Mesodermal cell (in vitro differentiated cells): ENCODE measurements around the gene ZNF614.
A peak's percentile ranks its signal among the peaks of the same experiment; 100 is the strongest.
"Not testable (repeated sequence)": the region's sequence is repeated elsewhere in the genome, so short reads cannot be mapped to it uniquely, and the experiment has no call there.

Source experiments
- H3K27ac ChIP-seq: 2 replicates; pipeline ENCODE4 v1.7.0; 2013; ENCODE audit warnings: mild to moderate bottlenecking, low read depth, low read length, moderate library complexity; ENCODE audit not compliant: severe bottlenecking
- H3K36me3 ChIP-seq: 2 replicates; pipeline ENCODE4 v1.7.1; 2013; ENCODE audit warnings: mild to moderate bottlenecking, low read length, moderate library complexity; ENCODE audit not compliant: control insufficient read depth, insufficient read depth
- H3K4me1 ChIP-seq: one replicate; pipeline ENCODE4 v1.7.1; 2013; ENCODE audit warnings: mild to moderate bottlenecking, low read length; ENCODE audit not compliant: insufficient read depth, control insufficient read depth, poor library complexity, severe bottlenecking
- H3K4me3 ChIP-seq: 2 replicates; pipeline ENCODE4 v1.7.0; 2013; ENCODE audit warnings: low read length, control low read depth, mild to moderate bottlenecking; ENCODE audit not compliant: insufficient read depth, poor library complexity, severe bottlenecking; ENCODE audit errors: extremely low read depth
- H3K9me3 ChIP-seq: 2 replicates; pipeline ENCODE4 v1.7.1; 2013; ENCODE audit warnings: mild to moderate bottlenecking, low read length, moderate library complexity; ENCODE audit not compliant: control insufficient read depth
- WGBS, 2 experiments: methylation state at CpG; one replicate each; pipeline ENCODE4 v1.1.5; 2013; ENCODE audit warnings: missing lambda C conversion rate in 2 of 2; ENCODE audit not compliant: insufficient coverage in 2 of 2; 5-methylcytosine and 5-hydroxymethylcytosine counted together

Gene ZNF614

GRCh38 chr19:51986309-51987291, 41.6 kb downstream of the ZNF614 start, which contains the start of gene ZNF350:
Gene ZNF350, minus strand, starts transcription at chr19:51986840. Its CDS starts 12,480 bp downstream, at chr19:51974360.
- WGBS, 2 experiments: 10 to 21% methylated on average over 28 to 29 of the region's 33 CpGs
- Histone ChIP-seq H3K4me3 (peak within 1 kb of the TSS; percentile 92), H3K27ac (peak within 1 kb of the TSS; percentile 33)

DNA sequence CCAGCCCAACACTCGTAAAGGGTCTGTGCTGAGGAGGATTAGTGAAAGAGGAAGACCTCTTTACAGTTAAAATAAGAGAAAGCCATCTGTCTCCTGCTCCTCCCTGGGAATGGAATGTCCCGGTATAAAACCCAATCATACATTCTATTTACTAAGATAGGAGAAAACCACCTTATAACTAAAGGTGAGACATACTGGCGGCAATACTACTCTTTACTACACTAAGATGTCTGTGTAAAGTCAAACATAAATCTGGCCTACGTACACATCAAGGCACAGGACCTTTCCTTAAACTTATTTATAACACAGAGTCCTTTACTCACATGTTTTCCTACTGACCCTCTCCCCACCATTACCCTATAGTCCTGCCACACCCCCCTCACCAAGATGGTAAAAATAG, 44.8 kb downstream of the ZNF614 start:
- Histone ChIP-seq H3K27ac (no peak overlapping the region), H3K4me3 (no peak overlapping the region), H3K4me1 (no peaks in the 10 kb centered on the region), H3K9me3 (peaks cover 58% of the 10 kb centered on the region), H3K36me3 (peaks cover 3% of the 10 kb centered on the region)
- WGBS, 2 experiments: no CpG with 5 or more reads among the region's 4 CpGs

More at GRCh38 chr19:51986309-51987291, 41.6 kb downstream of the ZNF614 start, which contains the start of gene ZNF350:
- Histone ChIP-seq H3K9me3 (peaks cover 52% of the 10 kb centered on the region), H3K4me1 (no peaks in the 10 kb centered on the region), H3K36me3 (no peaks in the 10 kb centered on the region)

- not testable (repeated sequence) for H3K27ac ChIP-seq, H3K4me3 ChIP-seq, H3K36me3 ChIP-seq, H3K4me1 ChIP-seq
- peaks cover 61% of the 10 kb centered on the region for H3K9me3 ChIP-seq
- WGBS, 2 experiments: 93 to 100% methylated on average over 1 to 5 of the region's 6 CpGs
These were observed 47.3 kb downstream of the ZNF614 start for GRCh38 chr19:51980926-51981325.

DNA sequence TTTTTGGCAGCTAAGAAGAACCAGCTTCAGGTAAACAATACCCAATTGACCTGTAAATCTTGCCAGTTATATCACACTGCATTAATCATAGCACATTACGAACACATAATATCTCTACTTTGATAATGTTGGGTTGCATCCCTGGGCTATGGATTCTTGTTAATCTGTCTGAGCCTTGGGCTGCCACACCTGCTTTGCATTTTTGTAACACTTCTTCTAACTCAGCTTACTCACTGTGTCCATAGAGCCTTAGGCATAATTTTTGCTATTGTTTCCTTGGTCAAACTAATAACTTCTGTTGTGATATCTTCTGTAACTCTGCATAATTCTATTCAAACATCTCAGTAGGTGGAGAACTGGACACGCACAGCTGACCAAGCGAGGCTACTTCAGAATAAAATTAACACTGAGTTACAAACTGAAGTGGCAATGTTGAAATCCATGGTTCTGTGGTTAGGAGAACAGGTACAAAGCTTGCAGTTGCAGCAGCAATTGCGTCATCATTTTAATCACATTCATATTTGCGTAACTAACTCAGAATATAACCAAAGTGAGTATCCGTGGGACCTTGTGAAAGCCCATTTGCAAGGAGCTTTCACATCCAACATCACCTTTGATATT, 48.0 kb downstream of the ZNF614 start:
- 89 to 100% methylated on average over 1 to 3 of the region's 6 CpGs for WGBS, 2 experiments
- Histone ChIP-seq H3K4me3 (no peak overlapping the region), H3K36me3 (peaks cover 3% of the 10 kb centered on the region), H3K27ac (no peak overlapping the region), H3K4me1 (no peaks in the 10 kb centered on the region), H3K9me3 (peaks cover 62% of the 10 kb centered on the region)

GRCh38 chr19:51978882-51979281, 49.3 kb downstream of the ZNF614 start:
- WGBS, 2 experiments: 79 to 90% methylated on average over 3 to 4 of the region's 4 CpGs
- H3K9me3 ChIP-seq: peaks cover 64% of the 10 kb centered on the region
- no peak overlapping the region for H3K27ac ChIP-seq
- no peaks in the 10 kb centered on the region for H3K4me1 ChIP-seq
- H3K4me3 ChIP-seq: no peak overlapping the region
- H3K36me3 ChIP-seq: peaks cover 13% of the 10 kb centered on the region

DNA sequence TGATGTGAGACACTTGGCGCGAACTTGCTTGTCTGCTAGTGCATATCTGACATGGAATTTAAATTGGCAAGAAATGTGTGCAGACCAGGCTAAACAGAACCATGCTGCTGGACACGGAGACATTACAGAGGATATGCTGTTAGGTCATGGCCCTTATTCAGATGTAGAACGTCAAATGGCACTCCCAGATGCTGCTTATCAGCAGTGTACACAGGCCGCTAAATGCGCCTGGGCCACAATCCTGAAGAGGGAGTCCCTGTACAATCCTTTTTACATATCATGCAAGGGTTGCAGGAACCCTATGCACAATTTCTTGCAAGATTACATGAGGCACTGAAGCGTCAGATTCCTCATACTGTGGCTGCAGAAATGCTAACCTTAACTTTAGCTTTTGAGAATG, 50.8 kb downstream of the ZNF614 start:
- Histone ChIP-seq H3K27ac (no peak overlapping the region), H3K36me3 (peaks cover 29% of the 10 kb centered on the region), H3K4me3 (no peak overlapping the region), H3K4me1 (no peaks in the 10 kb centered on the region), H3K9me3 (peaks cover 71% of the 10 kb centered on the region)
- 87 to 94% methylated on average over 7 of the region's 7 CpGs for WGBS, 2 experiments

- peaks cover 74% of the 10 kb centered on the region for H3K9me3 ChIP-seq
- H3K4me3 ChIP-seq: no peak overlapping the region
- peaks cover 34% of the 10 kb centered on the region for H3K36me3 ChIP-seq
- H3K27ac ChIP-seq: no peak overlapping the region
- WGBS, 2 experiments: 100% methylated on average over 1 of the region's 3 CpGs
- H3K4me1 ChIP-seq: no peaks in the 10 kb centered on the region
These were observed 51.3 kb downstream of the ZNF614 start for GRCh38 chr19:51976852-51977251.

GRCh38 chr19:51975787-51976186, 52.4 kb downstream of the ZNF614 start:
- H3K4me3 ChIP-seq, H3K4me1 ChIP-seq, H3K27ac ChIP-seq: not testable (repeated sequence)
- Histone ChIP-seq H3K36me3 (peaks cover 41% of the 10 kb centered on the region), H3K9me3 (peaks cover 77% of the 10 kb centered on the region)
- WGBS, 2 experiments: 92 to 93% methylated on average over 10 to 15 of the region's 17 CpGs

- H3K9me3 ChIP-seq: peaks cover 65% of the 10 kb centered on the region
- no peaks in the 10 kb centered on the region for H3K4me1 ChIP-seq
- WGBS, 2 experiments: 100% methylated on average over 2 of the region's 4 CpGs; no CpG with 5 or more reads in 1 of the 2 experiments
- no peak overlapping the region for H3K4me3 ChIP-seq
- H3K27ac ChIP-seq: no peak overlapping the region
- H3K36me3 ChIP-seq: peaks cover 77% of the 10 kb centered on the region
These were observed 56.6 kb downstream of the ZNF614 start for GRCh38 chr19:51971624-51972023.

DNA sequence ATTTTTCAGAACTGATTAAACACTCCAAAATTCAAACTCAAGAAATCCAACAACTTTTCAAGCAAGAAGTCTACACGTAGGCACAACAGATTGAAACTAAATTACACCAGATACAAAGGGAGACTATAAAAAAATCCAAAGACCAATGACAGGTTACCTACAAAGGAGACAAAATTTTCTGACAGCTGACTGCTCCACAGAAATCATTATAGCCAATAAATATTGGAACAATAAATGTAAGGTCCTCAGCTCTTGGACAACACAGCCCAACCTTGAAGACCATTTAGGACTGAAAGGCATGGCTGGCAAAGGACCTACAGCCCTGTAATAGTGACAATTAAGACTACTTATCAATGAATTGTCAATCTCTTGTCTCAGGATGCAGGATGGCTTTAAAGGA, 57.5 kb downstream of the ZNF614 start:
- peaks cover 86% of the 10 kb centered on the region for H3K36me3 ChIP-seq
- peaks cover 66% of the 10 kb centered on the region for H3K9me3 ChIP-seq
- H3K4me1 ChIP-seq: no peaks in the 10 kb centered on the region
- H3K4me3 ChIP-seq: no peak overlapping the region
- 86% methylated on average over 1 of the region's 1 CpG; no CpG with 5 or more reads in 1 of the 2 experiments for whole genome bisulfite sequencing, 2 experiments
- no peak overlapping the region for H3K27ac ChIP-seq
